Keratinocyte (primary cell): ENCODE results near the gene GRIA3.

Source experiments
- CTCF ChIP-seq, 3 experiments: IDR thresholded peaks in 1 of 3; conservative IDR thresholded peaks in 1 of 3; optimal IDR thresholded peaks in 1 of 3; 2 replicates in 2 of 3; 3 replicates in 1 of 3; pipeline versions ENCODE3 to v1.5.1; 2011; ENCODE audit warnings: low read length in 3 of 3, mild to moderate bottlenecking in 3 of 3, moderate library complexity in 2 of 3, control low read depth in 1 of 3, inconsistent platforms in 1 of 3; ENCODE audit not compliant: insufficient read depth in 2 of 3; ENCODE audit errors: extremely low read depth in 1 of 3
- EZH2 ChIP-seq: IDR thresholded peaks from one replicate; pipeline ENCODE4 v1.6.1; 2012; ENCODE audit warnings: inconsistent platforms, mild to moderate bottlenecking, low read length, moderate library complexity

- no peak for TF ChIP-seq CTCF (optimal IDR thresholded peaks at IDR 0.05 in 1 of 3, IDR thresholded peaks at IDR 0.05 in 1 of 3, conservative IDR thresholded peaks at IDR 0.05 in 1 of 3; ENCODE audit: extremely low read depth in 1 of 3, insufficient read depth in 2 of 3, low read length in 3 of 3)
- TF ChIP-seq EZH2: no peak
Observed at GRCh38 chrX:123331349-123331748, 147.3 kb downstream of the GRIA3 start.
